GM19455 (cell line): ENCODE data around the gene ADAMTS9.

Source experiments
- ATAC-seq: cut with Tn5 transposase; IDR thresholded peaks from one replicate; pipeline ENCODE4 v1.9.1; 2021; ENCODE audit not compliant: unreplicated experiment

ADAMTS9 gene

GRCh38 chr3:64495781-64496334 is 191.9 kb downstream of the ADAMTS9 start:
- no peak for ATAC-seq

DNA sequence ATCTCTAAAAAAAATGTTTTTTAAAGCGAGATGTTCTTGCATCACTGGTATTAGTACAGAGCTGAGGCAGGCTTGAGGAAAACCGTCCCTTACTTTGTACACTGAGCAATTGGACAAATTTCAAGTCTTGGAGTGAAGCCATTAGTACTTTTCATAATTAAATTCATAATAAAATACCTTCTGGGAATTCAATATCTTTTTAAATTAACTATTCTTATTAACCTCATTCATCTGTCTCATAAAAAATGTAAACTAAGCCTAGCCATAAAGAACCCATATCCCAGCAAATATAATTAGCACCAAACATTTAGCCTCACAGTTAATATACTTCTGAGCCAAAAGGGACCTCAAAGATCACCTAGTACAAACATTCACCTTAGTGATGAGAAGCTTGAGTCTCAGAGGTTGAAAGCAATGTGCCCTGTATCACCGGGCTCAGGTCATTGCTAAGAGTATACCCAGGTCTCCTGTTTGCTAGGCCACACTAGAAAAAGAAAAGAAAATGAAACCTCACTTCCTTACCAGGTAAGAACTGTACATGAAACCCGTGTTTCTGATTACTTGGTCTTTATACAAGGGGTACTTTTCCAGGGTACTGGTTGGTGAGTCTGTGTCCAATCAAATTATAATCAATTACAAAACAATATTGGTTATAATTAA is 192.5 kb downstream of the ADAMTS9 start:
- no peak for ATAC-seq

DNA sequence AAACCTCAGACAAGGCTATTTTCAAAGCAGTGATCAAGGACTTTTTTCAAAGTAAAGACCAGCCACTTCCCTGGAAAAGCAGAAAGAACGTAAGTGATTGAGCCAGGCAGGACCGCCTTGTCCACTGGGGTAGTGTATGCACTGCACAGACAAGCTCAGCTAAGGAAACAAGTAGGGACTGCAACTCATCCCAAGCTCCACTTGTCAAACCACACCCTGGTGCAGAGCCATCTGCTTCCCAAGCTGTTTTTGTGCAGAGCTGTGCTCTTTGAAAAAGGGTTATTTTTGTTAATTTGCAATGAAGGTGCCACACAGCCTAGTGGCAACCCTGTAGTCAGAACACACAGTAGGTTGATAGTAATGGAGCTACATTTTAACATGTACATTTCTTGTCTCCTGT is 193.3 kb downstream of the ADAMTS9 start:
- no peak for ATAC-seq

DNA sequence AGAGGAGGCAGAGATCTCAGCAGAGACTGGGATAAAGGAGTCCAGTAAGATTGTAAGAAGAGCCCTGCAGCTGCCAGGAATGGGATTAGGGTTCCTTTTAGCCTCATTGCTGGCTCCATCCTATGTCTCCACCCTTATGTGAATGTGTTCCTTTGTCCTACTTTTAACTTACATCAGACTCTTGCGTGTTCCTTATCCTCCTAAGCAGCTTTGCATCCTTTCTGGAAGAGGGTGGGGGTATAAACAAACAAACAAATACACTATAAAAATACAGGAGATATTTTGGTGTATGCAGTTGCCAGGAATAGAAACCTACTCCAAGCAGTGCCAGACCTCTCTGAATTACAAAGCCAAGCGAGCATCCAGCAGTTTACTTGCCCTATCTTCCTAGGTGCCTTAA is 194.7 kb downstream of the ADAMTS9 start:
- ATAC-seq = no peak

- ATAC-seq = no peak
Observed at GRCh38 chr3:64491843-64492242, 196.0 kb downstream of the ADAMTS9 start.

GRCh38 chr3:64490180-64490724 is 197.5 kb downstream of the ADAMTS9 start:
- ATAC-seq = no peak

GRCh38 chr3:64489361-64490044 is 198.3 kb downstream of the ADAMTS9 start:
- no peak for ATAC-seq

DNA sequence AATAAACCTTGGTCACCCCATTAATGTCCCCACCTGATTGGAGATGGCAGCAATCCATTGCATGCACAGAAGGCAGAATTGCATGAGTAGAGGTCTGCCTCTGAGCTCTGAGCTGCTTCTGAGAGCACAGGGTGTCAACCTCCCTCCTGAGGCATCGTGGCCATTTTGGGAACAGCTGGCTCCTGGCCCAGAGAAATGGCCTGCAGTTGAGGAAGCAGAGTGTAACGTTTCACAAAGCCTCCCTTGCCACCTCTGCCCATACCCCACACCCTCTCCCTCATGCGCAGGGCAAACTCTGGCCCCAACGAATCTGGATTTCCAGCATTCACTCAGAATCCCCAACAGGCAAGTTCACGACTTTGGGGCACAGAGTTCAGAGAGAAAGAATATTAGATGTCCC is 198.9 kb downstream of the ADAMTS9 start:
- no peak for ATAC-seq

GRCh38 chr3:64484289-64484992 is 203.4 kb downstream of the ADAMTS9 start:
- ATAC-seq = peak; percentile 96

DNA sequence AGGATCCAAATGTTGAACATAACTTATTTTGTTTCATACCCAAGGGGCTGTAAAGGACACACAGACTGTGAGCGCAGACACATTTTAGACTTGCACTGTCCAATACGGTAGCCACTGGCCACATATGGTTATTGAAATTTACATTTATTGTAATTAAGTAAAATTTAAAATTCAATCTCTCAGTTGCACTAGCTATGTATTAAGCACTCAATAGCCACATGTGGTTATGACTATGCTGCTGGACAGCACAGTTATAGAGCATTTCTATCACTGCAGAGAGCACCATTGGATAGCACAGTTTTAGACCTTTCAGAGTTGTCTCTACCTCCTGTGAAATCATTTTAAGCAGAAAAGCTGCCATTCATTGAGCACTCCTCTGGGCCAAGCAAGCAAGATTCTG is 204.3 kb downstream of the ADAMTS9 start:
- ATAC-seq = no peak

GRCh38 chr3:64475037-64475436 is 212.8 kb downstream of the ADAMTS9 start:
- ATAC-seq = no peak

GRCh38 chr3:64473466-64473865 is 214.3 kb downstream of the ADAMTS9 start:
- ATAC-seq = no peak

DNA sequence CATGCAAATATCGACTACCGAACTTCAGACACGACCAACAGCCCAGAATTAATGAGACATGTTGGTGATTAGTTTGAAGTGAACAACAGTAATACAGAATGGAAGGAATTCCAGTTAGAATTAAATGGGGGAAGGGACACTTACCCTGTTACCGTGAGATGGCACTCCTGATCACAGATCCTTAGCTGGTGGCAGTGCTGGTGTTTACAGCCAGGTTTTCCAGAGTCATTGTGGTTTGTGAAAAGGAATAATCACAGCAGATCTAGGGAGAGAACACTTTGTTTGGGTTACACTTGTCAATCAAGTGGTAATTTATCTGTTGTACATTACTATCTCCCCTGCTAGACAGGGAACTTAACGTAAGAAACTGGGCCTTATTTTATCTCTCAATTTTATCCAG is 217.4 kb downstream of the ADAMTS9 start:
- no peak for ATAC-seq

DNA sequence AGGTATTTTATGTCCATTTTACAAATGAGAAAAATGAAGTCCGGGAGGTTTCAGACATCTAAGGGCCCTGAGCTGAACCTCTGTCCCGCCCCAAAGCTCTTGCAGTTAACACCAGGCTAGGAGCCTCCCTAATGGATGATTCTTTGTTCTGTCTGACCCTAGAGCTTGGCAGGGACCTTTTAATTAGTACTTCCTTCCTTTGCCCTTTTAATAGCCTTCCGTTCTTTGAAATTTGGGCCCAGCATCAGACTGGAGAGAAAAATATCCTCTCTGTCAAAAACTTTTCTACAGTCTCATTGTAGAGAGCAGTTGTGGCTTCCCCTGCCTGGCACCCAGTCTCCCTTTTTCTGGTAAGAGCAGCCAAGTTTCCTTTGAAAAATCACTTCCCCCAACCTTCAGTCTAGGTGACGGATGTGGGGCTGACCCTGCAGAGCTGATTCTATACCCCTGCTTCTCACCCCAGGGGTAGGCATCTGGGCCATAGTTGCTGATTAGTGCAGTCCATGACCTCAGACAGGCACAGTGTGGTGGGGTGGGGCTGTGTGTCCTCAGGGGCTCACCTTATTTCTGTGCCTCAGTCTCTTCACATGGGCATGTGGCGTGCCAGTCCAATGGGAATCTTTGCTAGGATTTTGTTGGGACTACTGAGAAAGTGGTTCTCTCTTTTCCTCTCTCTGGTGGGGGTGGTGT is 220.4 kb downstream of the ADAMTS9 start:
- no peak for ATAC-seq
